ENCODE measurements around the gene ANK3.

GRCh38 chr10:60044242-60044641 lies 345.4 kb downstream of the ANK3 start:
- TF ChIP-seq CTCF (optimal IDR thresholded peaks at IDR 0.05 in 1 of 3, IDR thresholded peaks at IDR 0.05 in 1 of 3, conservative IDR thresholded peaks at IDR 0.05 in 1 of 3; ENCODE audit: extremely low read depth in 1 of 3, insufficient read depth in 2 of 3, low read length in 3 of 3) = no peak
- TF ChIP-seq EZH2 (IDR thresholded peaks at IDR 0.05; ENCODE audit: low read length) = no peak

Data from keratinocyte (primary cell).